Amniotic epithelial cell (primary cell): ENCODE data around the gene SMG9.

Source experiments
- DNase-seq: peaks from one replicate; pipeline ENCODE4 v3.0.0-alpha.2; 2010; ENCODE audit warnings: low read depth

Gene SMG9, protein sequence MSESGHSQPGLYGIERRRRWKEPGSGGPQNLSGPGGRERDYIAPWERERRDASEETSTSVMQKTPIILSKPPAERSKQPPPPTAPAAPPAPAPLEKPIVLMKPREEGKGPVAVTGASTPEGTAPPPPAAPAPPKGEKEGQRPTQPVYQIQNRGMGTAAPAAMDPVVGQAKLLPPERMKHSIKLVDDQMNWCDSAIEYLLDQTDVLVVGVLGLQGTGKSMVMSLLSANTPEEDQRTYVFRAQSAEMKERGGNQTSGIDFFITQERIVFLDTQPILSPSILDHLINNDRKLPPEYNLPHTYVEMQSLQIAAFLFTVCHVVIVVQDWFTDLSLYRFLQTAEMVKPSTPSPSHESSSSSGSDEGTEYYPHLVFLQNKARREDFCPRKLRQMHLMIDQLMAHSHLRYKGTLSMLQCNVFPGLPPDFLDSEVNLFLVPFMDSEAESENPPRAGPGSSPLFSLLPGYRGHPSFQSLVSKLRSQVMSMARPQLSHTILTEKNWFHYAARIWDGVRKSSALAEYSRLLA

GRCh38 chr19:43754503-43755255, at the start of gene SMG9:
TSS of gene SMG9 (minus strand) at chr19:43754962. CDS start at chr19:43750741, 4,221 bp downstream.
- DNase-seq, result peak; percentile 92

- DNase-seq, result no peak
These were observed 49.7 kb upstream of the SMG9 start for GRCh38 chr19:43804432-43804831.

DNA sequence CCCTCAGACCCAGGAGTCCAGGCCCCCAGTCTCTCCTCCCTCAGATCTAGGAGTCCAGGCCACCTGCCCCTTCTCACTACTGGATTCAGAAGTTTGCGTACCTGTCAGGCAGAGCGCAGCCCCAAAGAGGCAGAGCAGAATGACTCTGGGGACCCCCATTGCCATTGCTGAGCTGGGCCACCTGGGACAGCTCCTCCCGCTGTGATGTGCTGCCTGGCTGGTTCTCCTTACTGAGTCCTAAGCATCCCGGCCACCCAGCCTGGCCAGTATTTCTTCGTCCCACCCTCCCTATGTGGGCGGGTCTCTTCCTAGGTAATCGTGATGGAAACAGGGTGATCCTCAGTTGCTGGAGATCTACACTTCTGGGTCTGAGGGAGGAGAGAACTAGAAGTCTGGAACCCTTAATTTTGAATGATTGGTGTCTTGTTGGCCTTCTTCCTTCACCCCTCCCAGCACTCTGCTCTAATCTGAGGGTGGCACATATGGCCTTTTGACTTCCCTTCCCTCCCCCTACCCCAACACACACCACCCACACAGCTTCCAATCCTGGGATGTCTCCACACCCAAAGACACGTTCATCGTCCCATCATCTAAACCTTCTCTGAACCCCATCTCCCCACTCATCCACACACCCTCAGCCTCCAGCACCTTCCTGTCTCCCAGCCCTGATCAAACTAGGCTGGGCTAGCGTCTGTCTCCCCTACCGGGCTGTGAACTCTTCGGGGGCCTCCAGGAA, 47.6 kb upstream of the SMG9 start, which contains the start of gene LYPD5:
Gene LYPD5, minus strand, starts transcription at position 232 of the 736 bp plus-strand sequence. Its CDS starts 67 bp downstream, at position 165.
- DNase-seq, result no peak

DNA sequence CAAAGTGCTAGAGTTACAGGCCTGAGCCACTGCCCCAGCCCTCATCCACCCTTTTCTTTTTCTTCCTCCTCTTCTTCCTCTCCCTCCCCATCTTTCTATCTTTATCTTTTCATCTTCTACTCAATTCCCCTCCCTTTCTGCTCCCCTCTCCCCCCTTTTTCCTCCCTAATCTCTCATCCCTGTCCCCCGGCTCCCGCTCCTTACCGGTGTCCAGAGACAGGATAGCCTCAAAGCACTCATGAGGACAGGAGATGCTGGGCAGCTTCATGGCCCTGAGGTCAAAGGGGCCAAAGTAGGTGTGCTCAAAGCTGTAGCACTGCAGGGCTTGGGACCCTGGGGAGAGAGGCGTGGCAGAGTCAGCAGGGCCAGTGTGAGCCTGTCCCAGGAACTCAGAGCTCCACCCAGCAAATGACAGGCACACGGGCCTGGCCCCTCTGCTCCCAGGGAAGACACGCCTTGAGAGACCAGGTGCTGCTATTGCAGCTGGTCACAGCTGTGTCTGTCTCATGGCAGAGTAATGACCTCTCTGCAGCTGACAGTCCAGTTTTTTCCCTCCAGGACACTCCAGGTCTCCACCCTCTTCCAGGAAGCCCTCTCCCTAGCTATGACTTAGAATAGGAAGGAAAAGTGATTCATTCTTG, 44.9 kb upstream of the SMG9 start:
- no peak for DNase-seq

DNA sequence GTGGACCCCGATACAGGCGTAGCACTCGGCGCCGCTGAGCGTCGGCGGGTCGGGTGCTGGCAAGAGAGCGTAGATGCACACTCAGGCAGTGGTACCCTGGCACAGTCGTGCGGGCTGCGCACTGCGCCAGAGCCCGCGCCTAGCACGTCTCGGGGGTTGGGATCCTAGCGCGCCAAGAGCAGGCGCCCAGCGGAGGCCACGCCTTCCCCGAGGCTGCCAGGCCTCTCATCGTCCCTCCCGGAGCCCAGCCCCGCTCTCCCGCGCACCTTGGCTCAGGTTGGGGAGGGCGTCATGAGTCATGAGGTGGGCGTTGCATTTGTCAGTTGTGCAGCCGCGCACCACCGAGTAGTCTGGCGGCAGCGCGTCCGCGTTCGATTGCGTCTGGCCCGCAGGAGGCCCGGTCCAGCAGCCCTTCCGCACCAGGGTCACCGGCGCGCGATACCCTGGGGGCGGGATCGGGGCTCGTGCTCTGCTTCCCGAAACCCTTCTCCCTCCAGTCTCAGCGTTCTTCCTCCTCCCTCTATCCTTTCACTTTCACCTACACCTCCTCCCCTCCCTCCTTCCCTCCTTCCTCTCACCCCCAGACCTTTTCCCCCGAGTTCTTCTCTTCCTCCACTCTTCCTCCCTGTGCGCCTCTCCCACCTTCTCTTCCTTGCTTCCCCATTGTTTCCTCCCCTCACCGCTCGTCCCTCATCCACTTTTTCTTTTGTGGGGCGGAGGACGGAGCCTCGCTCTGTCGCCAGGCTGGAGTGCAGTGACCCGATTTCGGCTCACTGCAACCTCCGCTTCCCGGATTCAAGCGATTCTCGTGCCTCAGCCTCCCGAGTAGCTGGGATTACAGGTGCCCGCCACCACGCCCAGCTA, 44.0 kb upstream of the SMG9 start:
- DNase-seq, result peak; percentile 11

GRCh38 chr19:43798026-43798545, 43.3 kb upstream of the SMG9 start:
- no peak for DNase-seq

DNA sequence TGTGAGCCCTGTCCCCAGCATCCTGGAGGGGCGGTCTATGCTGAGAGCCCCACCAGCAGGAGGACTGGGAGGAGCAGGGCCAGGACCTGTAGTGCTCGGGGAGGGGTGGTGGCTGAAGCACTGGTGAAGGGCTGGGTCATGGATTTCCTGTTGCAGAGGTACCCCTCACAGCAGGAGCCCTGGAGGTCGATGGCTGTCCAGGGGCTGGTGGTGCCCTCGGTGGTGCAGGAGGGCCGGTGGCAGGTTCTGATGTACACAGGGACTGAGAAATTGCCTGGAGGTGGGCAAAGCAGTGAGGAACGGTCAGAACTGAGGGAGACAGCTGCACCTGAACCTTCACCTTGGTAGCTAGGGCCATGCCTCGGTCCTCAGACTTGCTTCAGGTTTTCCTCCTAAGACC, 42.8 kb upstream of the SMG9 start:
- DNase-seq, result no peak

DNA sequence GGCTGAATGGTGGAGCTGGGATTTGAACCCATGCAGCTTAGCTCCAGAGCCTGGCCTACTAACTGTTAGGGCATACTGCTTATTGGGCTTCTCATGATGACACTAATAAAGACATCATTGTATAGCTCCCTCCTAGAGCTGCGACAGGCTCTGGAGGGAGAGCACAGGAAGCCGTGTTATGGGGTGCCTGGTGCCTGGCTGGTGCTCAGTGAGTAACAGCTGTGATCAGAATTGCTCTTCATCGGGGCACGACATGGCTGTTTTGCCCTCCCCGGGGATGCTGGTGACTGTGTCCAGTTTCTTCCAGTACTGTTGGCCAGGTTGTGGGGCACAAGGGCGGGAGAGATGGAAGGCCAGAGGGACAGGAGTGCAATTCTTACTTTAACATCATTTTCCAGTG, 42.4 kb upstream of the SMG9 start:
- DNase-seq, result no peak

GRCh38 chr19:43790587-43790986, 35.8 kb upstream of the SMG9 start:
- DNase-seq, result no peak

GRCh38 chr19:43789029-43789428, 34.3 kb upstream of the SMG9 start:
- peak; percentile 58 for DNase-seq

GRCh38 chr19:43786665-43787064, 31.9 kb upstream of the SMG9 start:
- DNase-seq, result peak; percentile 15

- DNase-seq, result peak; percentile 61
These were observed 30.4 kb upstream of the SMG9 start for GRCh38 chr19:43784981-43785808.

DNA sequence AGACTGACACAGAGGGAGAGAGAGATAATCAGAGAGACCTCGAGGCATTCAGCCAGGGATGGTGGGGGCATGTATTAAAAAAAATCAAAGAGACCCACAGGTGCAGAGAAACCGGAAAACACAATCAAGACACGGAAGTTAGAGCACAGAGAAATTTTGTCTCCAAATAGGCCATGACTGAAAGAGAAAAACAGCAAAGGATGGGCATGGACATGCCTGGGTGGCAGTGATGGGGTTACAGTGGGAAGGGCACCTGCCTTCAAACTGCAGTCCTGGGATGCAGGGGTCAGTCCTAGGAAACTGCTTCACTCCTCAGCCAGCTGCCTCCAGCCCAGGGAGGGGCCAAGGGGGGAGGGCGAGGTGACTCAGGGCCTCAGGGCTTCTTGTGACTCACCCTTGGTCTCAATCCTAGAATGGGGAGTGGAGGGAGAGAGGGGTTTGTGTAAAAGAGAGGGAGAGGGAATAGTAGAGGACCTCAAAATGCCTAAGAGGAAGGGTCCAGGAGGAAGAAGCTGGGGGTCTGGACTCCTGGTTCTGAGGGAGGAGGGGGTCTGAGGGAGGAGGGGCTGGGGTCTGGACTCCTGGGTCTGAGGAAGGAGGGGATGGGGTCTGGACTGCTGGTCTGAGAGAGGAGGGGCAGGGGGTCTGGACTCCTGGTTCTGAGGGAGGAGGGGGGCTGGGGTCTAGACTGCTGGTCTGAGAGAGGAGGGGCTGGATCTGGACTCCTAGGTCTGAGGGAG, 29.6 kb upstream of the SMG9 start:
- DNase-seq, result peak; percentile 80

DNA sequence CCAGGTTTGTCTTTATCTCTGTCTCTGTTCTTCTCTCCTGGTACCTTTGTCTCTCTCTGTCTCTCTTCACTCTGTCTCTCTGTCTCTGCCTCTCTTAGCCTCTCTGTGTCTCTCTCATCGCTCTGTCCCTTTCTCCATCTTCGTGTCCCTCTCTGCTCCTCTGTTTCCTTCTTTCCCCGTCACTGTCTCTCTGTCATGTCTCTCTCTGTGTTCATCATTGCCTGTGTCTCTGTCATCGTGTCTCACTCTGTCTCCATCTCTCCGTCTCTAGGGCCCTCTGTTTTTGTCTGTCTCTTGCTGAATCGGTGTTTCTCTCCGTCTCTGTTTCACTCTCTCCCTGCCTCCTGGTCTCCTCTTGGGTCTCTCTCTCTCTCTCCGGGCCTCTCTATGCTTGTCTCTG, 28.9 kb upstream of the SMG9 start:
- no peak for DNase-seq

GRCh38 chr19:43782689-43783231, 28.0 kb upstream of the SMG9 start:
- DNase-seq, result no peak

- DNase-seq, result no peak
These were observed 27.5 kb upstream of the SMG9 start for GRCh38 chr19:43782311-43782660.

- no peak for DNase-seq
These were observed 27.0 kb upstream of the SMG9 start for GRCh38 chr19:43781630-43782310.
